Middle frontal gyrus (tissue), 1 donor: ENCODE results near the gene TLX1.

Experiments used
- DNase-seq: peaks from one replicate; pipeline ENCODE4 v3.0.0-alpha.2; 2015; ENCODE audit warnings: low spot score; ENCODE audit errors: extremely low spot score

Gene TLX1

DNA sequence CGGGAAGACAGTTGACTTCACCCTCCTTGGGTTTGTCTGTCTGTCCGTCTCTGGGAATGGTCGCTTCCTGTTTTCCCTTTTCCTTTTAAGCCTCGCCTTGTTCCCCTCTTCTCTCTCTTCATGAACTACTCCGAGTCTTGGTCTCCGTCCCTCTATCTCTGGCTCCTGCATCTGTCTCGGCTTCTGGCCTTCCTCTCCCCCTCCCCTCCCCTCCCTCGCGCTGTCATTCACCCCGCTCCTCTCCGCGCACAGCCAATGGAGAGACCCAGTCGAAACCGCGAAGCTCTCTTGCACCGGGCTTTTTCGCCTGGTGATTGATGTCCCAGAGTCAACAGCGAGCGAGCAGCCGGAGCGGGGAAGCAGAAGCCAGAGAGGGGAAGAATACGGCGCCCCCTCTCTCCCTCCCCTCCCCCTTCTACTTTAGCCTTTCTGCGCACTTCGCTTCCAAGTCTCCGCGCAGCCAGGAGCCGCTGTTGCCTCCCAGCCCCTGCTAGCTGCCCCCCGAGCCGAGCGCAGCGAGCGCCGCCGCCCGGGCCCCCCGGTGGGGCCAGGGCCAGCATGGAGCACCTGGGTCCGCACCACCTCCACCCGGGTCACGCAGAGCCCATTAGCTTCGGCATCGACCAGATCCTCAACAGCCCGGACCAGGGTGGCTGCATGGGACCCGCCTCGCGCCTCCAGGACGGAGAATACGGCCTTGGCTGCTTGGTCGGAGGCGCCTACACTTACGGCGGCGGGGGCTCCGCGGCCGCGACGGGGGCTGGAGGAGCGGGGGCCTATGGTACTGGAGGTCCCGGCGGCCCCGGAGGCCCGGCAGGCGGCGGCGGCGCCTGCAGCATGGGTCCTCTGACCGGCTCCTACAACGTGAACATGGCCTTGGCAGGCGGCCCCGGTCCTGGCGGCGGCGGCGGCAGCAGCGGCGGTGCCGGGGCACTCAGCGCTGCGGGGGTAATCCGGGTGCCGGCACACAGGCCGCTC, at the start of gene TLX1:
TSS of gene TLX1 (plus strand) at position 317 of the 978 bp plus-strand sequence. CDS start at position 559, 242 bp downstream.
- DNase-seq: no peak

DNA sequence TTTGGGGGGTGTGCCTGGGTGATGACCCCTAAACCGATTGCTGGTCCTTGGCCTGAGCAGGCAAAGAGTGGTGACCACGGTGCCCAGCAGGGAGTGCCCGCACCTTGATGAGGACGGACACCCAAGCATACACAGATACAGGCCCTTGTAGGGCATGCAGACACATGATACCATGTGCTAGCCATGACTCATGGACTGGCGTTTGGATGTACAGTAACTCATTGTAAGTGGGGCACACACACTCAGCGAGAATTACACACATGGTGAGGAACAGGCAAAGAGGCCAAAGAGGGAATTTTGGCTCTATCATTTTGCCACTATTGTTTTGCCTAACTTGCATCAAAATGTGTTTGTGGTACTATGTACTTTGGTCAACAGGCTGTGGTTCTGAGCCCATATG, 45.3 kb upstream of the TLX1 start:
- no peak for DNase-seq

DNA sequence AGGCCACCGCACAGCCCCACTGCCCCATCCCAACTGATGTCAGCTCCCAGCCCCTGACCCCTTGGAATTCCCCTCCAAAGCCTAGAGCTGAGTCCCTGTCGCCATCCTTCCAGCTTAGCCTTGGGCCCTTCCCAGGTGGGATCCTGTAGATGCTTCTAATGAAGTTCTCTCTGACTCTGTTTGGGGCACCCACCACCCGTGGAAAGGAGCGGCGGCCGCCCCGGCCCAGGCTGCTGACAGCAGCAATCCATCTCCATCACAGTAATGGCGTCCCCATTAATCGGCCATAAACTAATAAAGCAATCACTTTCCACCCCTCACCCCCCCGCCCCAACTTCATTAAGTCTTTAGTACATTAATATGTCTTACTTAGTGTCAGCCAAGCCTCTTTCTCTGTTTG, 43.7 kb upstream of the TLX1 start:
- DNase-seq: no peak

DNA sequence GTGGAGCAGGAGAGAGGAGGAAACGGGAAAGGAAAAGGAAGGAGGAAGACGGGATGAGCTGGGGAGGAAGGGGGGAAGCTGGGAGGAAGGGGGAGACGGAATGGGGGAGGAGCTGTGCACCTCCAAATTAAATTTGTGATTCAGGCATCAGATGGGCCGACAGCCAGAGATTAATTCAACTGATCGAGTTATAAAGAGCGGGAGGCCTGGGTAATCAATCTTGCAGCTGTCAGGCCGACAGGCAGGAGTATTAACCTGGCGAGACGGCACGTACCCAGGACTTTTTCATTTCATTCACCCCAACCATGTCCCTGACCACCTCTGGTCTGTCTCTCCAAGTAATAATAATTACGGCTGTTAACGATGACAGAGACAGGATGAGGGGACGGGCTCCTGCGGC, 43.1 kb upstream of the TLX1 start:
- DNase-seq: no peak

DNA sequence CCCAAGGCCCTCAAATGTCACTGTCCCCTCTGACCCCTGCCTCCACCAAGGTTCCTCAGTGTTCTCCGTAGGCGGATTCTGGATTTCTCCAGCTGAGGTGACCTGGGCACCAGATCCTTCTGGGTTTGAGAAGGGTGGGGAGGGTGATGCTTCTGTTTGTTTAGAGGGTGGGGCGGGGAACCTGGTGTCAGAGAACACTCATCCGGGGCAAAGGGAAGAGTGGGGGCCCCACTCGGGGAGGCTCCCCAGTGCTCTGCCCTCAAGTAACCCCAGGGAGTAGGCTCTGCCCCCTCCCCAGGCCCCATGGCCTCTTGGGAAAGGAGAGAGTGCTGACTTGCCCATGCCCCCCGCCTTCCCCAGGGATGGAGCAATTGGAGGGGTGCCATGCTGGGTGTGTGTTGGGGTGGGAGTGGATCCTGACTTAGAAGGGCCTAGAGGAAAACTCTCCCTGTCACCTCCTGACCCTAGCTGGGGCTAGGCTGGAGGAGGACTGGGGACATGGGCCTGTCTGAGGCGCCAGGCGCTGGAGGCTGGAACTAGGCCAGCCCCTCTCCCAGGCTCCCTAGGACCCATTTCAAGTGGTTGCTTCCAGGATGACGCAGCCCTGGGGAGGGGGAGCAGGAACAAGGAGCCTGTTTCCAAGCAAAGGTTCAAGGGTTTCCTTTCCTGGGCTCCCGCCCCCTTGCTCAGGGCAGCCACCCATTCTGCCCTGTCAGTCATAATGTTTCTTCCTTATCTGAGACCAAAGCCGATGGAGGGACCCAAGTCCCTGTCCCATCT, 41.4 kb upstream of the TLX1 start:
- no peak for DNase-seq

DNA sequence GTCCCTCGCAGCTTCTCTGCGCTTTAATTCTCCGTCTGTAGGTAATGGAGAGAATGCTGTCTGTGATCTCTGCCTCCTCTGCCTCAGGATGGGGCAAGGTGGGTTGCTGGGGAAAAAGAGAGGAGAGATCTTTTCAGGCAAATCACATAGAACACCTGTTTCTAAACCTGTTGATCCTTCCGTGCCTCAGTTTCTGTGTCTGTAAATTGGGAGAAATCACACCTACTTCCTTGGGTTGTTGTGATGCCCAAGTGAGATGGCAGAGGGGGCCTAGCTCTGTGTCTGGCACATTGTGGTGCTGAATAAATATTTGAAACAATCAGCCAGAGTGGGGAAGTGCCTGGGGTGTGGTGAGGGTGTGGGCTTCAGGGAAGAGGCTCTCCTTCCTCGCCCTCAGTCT, 40.5 kb upstream of the TLX1 start:
- no peak for DNase-seq

DNA sequence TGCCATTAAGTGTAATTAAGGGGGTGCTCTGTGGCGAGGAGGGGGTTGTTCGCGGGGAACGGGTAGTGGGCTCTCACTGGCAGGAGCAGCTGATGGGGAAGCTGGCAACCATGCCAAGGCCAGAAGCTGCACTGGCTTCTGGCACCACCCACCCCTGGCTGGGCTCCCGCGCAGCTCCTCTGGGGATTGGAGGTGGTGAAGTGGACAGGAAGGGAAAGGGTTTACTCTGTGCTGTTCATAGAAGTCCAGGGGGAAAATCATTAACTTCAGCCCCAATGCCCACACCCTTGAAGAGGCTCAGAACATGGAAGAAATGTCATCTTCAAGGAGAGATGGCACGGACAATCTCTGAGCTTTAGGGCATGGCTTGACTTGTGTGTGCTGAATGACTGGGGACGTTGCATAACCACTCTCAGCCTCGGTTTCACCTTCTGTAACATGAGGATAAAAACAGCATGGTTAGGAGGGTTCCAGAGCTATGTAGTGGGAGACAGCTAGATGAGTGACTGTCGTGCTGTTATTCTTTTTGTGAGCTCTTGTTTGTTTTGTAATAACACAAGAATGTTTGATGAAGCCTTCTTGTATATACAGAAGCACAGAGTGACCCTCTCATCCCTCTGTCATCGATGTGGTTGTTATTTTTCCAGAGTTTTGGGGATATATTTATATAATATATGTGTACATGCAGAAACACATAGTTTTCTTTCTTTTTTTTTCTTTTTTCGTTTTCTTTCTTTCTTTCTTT, 39.4 kb upstream of the TLX1 start:
- no peak for DNase-seq

DNA sequence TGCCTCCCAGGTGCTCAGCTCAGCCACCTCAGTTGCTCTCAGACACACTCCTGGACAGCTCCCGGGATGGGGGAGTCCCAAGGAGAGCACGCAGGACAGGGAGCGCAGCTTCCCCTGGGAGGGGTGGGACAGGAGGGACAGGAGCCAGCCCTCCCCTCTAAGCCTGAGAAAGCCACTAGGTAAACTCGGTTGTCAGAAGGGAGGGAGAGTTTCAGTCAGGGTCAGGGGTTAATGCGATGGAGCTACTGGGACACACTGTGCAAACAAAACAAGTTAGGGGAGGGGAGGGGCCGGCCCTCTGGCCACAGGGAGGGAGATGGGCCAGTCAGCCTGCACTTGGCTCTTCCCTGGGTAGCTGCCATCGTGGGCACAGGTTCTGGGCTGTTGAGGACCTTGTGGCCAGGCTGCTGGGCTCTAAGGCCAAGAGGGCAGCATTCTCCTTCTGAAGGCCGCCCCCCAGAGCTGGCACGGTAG, 38.2 kb upstream of the TLX1 start:
- no peak for DNase-seq

DNA sequence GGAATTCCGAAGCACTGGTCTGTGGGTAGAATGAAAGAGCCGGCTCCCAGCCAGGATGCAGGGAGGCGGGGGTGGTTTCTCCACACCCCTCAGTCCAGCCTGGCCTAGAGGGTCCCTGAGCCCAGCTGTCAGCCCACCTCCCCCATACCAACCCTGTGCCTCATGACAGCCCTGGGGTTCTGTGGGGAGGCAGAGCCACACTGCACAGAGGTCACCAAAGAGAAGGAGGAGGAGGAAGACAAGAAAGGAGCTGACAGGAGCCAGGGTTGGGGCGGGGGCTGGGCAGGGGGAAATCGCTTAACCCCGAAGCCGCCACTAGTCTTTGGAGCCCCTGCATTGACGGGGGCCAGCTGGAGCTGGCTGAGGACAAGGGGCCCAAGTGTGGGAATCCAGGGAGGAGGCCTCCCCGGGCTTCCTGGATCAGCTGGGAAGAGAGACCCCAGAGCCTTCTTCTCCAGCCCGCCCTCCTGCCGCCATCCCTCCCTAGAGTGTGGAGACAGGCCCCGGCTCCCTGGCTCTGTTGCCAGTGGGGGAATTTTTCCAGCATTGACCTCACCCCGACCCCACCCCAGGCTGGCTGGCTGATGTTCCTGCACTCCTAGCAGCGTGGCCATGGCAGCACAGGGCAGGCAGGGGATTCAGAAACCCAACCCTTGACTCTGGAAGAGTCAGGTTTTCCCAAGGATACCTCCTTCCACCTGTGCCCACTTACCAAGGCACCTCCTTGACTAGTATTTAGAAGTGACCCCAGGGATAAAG, 36.8 kb upstream of the TLX1 start:
- no peak for DNase-seq

DNA sequence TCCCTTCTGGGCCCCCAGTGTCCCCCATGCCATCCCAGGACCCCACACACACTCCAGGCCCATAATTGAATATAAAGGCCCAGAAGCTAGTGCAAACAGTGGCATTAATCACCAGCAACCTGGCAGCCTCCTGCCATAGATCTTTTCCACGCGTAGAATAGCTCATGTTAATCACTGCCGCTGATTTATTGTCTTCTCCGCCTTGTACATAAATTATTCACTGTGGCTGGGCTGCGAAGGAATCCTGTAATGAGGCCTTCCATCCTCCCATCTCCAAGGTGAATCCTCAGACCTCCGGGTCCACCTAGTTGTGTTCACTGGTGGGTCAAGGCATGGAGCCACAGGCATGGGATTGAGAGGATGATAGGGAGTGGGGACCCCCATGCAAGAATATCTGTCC, 36.1 kb upstream of the TLX1 start:
- DNase-seq: no peak

DNA sequence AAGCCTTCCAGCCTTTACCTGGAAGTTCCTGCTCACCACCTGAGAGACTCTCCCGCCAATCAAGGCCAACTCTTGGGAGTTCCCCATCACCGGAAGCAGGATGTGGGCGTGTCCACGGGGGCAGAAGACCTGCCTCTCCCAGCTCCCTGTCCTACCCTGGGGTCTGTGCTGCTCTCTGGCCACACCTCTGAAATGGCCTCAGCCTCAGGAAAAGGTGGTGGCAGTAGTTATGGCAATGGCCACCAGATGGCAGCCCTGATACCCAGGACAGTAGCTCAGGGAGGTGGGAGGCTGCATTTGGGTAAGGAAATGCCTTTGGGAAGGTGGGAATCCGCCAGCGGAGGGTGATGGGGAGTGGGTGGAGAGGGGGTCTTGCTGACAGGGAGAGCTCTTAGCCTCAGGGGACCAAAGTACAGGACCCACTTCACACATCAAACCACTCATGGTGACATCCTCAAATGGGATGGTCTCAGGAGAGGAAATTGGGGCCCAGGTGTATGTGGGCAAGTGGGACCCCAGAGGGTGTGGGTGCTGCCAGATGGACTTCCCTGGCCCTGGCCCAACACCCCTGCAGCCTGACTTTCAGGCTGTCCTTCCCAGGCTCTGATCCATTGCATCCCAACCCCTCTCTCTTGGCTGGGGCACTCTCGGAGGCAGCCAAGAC, 35.4 kb upstream of the TLX1 start:
- DNase-seq: no peak

DNA sequence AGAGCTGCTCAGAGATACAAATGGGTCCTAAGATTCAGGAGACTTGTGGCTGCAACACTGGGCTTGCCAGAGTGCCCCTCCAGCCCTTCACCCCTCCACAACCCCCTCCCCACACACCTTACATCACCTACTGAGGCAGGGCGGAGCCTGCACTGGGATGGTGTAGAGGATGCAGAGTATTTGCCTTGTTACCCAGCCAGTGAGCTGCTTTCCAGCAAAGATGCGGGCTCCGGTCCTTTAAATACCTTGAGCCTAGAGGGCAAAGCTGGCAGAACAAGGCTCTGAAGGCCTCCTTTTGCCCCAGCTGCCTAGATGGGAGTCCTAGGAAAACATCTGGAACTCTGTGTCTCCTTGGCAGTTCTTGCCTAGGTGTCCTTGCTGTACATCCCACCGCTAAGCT, 34.7 kb upstream of the TLX1 start:
- DNase-seq: no peak

DNA sequence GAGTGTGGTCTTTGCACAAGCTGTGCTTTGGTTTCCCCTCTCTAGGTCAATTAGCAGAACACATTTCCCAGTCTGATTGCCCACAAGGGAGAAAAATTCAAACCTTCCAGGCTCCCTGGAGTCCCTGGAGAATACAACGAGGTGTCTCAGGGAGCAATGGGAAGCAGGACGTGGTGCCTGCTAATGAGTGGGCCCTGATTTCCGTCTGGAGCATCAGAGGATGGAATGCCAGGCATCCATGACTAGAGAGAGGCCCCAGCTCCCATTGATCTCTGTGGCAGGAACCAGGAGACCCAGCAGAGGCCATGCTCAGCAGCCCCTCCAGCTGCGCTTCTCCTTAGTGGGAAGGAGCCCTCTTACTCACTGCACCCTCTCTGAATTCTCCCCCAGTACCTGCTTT, 33.2 kb upstream of the TLX1 start:
- no peak for DNase-seq

DNA sequence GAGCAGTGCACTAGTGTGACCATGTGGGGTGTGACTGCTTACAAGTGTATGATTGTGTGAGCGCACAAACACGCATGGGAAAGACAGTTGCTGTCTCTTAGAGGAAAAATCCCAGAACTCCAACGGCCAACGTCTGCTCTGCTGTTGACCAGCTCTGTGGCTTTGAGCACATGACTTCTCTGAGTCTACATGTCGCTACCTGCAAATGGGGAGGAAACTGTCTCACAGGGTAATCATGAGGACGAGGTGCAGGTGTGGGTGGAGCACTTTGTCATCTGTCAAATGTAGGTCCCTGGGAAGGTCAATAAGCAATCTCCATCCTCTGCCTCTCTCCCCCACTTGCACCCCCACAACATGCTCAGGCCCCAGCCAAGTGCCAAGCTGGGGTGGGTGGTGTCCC, 31.2 kb upstream of the TLX1 start:
- DNase-seq: no peak

DNA sequence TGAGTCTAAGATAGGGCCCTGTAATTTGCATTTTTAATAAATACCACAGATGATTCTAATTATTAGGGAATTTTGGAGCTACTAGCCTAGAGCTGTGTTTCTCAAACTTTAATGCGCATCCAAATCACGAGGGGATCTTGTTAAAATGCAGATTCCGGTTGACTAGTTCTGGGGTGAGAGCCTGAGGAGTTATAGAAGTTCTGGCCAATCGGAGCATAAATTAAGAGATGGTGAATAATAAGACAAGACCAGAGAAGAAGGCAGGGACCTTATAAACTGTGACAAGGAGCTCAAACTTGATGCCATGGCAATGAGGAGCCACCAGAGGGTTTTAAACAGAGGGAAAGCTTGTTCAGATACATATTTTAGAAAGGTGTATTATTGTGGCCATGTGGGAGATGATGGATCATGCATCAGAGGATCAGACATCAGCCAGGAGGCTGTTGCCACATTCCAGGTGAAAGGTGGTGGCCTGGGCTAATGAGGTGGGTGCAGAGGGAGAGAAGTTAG, 29.7 kb upstream of the TLX1 start:
- DNase-seq: no peak

DNA sequence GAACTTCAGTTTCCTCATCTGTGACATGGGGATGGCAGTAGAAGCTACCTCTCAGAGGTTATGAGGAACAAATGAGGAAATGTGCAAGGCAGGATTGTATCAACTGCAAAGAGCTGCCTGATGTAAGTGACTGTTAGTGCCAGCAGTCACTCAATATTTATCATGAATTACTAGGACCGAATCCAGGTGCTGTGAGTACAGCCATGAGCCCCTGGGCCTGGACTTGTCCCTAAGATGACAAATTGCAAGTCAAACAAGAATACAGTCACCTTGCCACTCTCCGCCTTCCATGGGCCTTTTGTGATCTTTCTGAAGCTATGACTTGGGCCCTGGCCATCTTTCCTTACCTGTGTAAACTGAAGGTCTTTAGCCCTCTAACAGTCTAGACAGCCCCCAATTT, 27.7 kb upstream of the TLX1 start:
- no peak for DNase-seq

DNA sequence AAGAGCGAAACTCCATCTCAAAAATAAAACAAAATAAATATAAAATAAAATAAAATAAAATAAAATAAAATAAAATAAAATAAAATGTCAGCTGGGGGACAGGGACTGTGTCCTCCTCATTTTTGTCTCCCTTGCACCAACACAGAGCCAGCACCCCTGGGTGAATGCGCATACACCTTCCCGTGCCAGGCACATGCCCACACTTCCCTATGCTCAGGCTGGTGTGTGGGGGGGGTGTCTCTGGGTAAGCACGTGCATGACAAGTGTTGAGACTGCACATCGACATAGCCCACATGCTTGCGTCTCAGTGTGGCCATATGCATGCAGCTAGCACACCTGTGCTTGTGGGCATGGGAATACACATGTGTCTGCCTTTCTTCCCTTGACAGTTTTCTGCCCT, 24.7 kb upstream of the TLX1 start:
- DNase-seq: no peak

DNA sequence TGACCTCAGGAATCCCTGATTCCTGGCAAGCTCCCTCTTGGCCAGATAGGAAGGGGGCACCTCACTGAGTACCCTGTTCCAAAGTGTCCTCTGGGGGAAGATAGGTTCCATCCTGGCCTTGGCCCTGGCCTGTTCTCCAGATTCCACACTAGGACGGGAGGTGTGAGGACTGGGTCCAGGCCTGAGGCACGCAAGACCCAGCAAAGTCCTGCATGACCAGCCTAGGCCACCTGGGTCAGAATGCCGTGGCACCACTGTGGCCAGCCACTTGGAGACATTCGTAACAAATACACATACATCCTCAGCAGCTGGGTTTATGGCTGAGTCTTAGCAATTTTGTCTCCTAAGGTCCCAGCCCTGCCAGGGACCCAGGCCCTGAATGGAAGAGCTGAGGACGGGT, 23.3 kb upstream of the TLX1 start:
- DNase-seq: no peak

DNA sequence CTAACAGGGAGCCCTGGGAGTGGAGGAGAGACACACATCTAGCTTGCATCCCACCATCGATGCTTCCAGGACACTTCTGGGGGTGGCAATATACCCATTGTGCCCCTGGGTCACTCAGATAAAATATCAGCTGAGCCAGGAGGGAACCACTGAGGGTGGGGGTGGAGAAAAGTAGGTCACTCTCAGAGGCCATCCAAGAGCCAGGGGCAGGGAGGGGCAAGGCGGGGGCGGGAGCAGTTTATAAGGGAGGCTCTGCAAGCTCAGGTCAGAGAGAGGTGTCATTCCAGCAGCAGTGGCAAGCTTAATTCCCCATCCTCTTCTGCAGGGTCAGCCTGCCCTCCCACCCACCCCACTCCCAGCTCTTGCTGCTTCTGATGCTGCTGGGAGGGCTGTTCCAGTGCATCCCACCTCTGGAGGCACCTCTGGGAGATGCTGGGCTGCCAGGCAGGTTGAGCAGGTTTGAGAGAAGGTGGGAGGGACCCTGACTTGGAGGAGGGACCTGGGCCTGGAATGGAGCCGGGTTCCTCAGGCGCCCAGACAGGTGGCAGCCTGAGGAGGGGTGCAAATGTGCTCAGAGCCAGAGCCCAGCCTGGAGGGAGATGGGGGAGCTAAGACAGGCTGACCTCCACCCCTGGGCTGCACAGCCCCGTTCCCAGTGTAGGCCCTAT, 20.1 kb upstream of the TLX1 start:
- DNase-seq: no peak

DNA sequence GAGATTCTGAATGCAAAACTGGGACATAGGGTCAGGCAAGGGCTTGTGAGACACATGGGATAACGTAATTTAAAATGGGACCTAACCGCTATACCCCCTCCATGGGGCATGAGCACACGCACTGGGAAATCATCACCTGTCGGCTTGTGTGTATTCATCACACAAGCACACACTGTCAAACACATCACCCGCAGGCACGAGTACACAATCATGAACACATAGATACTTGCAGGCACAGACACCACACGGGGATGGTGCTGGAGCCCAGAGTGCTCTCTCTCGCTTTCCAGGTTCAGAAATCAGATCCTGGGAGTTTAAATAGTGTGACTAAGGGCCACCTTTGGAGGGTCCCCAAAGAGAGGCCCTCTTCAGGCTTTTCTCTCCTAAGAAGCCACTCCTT, 19.6 kb upstream of the TLX1 start:
- DNase-seq: no peak
